HepG2 (cell line): ENCODE results near the gene KISS1. TPM values are rescaled to one million over a fixed set of nuclear protein-coding genes. Genes with fewer than 3 reads are reported as not detected.

Source experiments
- CREM ChIP-seq, 2 experiments: sonication (generic) in 1 of 2; formaldehyde crosslinking in 1 of 2; IDR thresholded peaks; 2 replicates each; pipeline versions ENCODE4 v1.4.0 to v1.6.1; 2016 to 2020; ENCODE audit warnings: antibody characterized with exemption in 1 of 2, mild to moderate bottlenecking in 1 of 2, missing genetic modification reagents in 1 of 2
- GATAD1 ChIP-seq: IDR thresholded peaks from 2 replicates; pipeline ENCODE4 v1.6.1; 2016; ENCODE audit warnings: missing genetic modification reagents, missing compliant biosample characterization
- HNF4G ChIP-seq, 2 experiments: sonication (generic) in 1 of 2; formaldehyde crosslinking in 1 of 2; IDR thresholded peaks; 2 replicates each; pipeline versions ENCODE4 v1.4.0 to v1.6.1; 2011 to 2020; ENCODE audit warnings: borderline replicate concordance in 2 of 2, low read depth in 2 of 2, mild to moderate bottlenecking in 2 of 2, low read length in 1 of 2, missing genetic modification reagents in 1 of 2, moderate library complexity in 1 of 2
- ISL2 ChIP-seq: sonication (generic); formaldehyde crosslinking; IDR thresholded peaks from 2 replicates; pipeline ENCODE4 v1.5.0; 2020; ENCODE audit warnings: missing genetic modification reagents
- NCOR1 ChIP-seq: fragments of 200-600 bp; sonication (generic); IDR thresholded peaks from 2 replicates; pipeline ENCODE4 v1.7.0; 2017; ENCODE audit warnings: antibody characterized with exemption, low read length, borderline replicate concordance
- PLRG1 ChIP-seq: fragments of 450-650 bp; conservative IDR thresholded peaks from 2 replicates; pipeline ENCODE4 v1.6.1; 2016
- RARG ChIP-seq: sonication (generic); formaldehyde crosslinking; IDR thresholded peaks from 2 replicates; pipeline ENCODE4 v1.4.0; 2020; ENCODE audit warnings: low read depth, mild to moderate bottlenecking, missing genetic modification reagents
- RFX3 ChIP-seq: IDR thresholded peaks from 2 replicates; pipeline ENCODE4 v1.6.1; 2016; ENCODE audit warnings: missing biosample characterization, missing genetic modification reagents
- ZNF143 ChIP-seq: sonication (generic); formaldehyde crosslinking; IDR thresholded peaks from 2 replicates; pipeline ENCODE4 v1.4.0; 2020; ENCODE audit warnings: missing genetic modification reagents
- ZNF768 ChIP-seq: sonication (generic); formaldehyde crosslinking; IDR thresholded peaks from 2 replicates; pipeline ENCODE4 v1.4.0; 2020; ENCODE audit warnings: missing genetic modification reagents
- polyA plus RNA-seq, 8 experiments: library from polyadenylated mRNA; depleted of rRNA in 3 of 8; stranded (reverse) in 7 of 8; unstranded in 1 of 8; fragments of >200 nt; fragmentation: Illumina TruSeq in 4 of 8; extraction: Trizol in 4 of 8; gene quantifications; 2 replicates each; pipeline versions ENCODE4 v1.2.1 to v1.2.3, GENCODE V29; 2011 to 2016; ENCODE audit warnings: low read depth in 4 of 8, missing spikeins in 1 of 8, mixed read lengths in 1 of 8; ENCODE audit not compliant: insufficient read depth in 1 of 8
- total RNA-seq, 5 experiments: library from RNA; depleted of rRNA; stranded (reverse); fragments of >200 nt; fragmentation: Illumina TruSeq; extraction: Trizol; gene quantifications; 2 replicates each; pipeline ENCODE4 v1.2.3, GENCODE V29; 2016; ENCODE audit warnings: low read depth in 1 of 5
- TF ChIP-seq, protein P1 (sequence below): sonication (generic); formaldehyde crosslinking; IDR thresholded peaks from 2 replicates; pipeline ENCODE4 v1.4.0; 2020; ENCODE audit warnings: missing genetic modification reagents
- TF ChIP-seq, protein P2 (sequence below): sonication (generic); formaldehyde crosslinking; IDR thresholded peaks from 2 replicates; pipeline ENCODE4 v1.4.0; 2020; ENCODE audit warnings: missing genetic modification reagents, low read depth, mild to moderate bottlenecking, borderline replicate concordance
- TF ChIP-seq, protein P3 (sequence below): sonication (generic); formaldehyde crosslinking; IDR thresholded peaks from 2 replicates; pipeline ENCODE4 v1.4.0; 2020; ENCODE audit warnings: missing genetic modification reagents
- TF ChIP-seq, protein P4 (sequence below): sonication (generic); formaldehyde crosslinking; IDR thresholded peaks from 2 replicates; pipeline ENCODE4 v1.4.0; 2020; ENCODE audit warnings: missing genetic modification reagents, borderline replicate concordance
- TF ChIP-seq, protein P5 (sequence below): sonication (generic); formaldehyde crosslinking; conservative IDR thresholded peaks from 2 replicates; pipeline ENCODE4 v1.4.0; 2020; ENCODE audit warnings: mild to moderate bottlenecking, missing genetic modification reagents, moderate library complexity

The KISS1 gene
- total and polyA plus RNA-seq, 2 of the 13 experiments (the other 11 are each of a cell fraction or from before 2014, with no cell fraction given): 0.24 to 0.80 TPM

DNA sequence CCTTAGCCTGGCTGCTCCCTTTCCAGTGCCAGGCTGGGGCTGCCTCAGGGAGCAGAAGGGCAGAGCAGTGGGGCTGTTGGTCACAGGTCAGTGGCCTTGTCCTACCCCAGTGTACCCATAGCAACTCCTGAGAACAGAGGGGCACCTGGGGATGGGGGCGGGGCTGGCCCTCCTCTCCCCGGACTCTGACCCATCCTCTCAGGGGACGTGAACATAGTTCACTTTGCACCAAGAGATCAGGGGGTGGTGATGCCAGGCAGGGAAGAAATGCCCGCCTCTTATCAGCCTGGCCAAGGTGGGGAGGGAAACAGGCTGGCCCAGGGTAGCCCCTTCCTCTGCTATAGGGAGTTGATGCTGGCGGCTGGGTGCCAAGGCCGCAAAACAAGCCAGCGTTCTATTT lies 49.3 kb downstream of the KISS1 start (continued):
- TF ChIP-seq, protein P1, sequence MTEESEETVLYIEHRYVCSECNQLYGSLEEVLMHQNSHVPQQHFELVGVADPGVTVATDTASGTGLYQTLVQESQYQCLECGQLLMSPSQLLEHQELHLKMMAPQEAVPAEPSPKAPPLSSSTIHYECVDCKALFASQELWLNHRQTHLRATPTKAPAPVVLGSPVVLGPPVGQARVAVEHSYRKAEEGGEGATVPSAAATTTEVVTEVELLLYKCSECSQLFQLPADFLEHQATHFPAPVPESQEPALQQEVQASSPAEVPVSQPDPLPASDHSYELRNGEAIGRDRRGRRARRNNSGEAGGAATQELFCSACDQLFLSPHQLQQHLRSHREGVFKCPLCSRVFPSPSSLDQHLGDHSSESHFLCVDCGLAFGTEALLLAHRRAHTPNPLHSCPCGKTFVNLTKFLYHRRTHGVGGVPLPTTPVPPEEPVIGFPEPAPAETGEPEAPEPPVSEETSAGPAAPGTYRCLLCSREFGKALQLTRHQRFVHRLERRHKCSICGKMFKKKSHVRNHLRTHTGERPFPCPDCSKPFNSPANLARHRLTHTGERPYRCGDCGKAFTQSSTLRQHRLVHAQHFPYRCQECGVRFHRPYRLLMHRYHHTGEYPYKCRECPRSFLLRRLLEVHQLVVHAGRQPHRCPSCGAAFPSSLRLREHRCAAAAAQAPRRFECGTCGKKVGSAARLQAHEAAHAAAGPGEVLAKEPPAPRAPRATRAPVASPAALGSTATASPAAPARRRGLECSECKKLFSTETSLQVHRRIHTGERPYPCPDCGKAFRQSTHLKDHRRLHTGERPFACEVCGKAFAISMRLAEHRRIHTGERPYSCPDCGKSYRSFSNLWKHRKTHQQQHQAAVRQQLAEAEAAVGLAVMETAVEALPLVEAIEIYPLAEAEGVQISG (CRISPR knock-in tag): 0 out of 2 replicates have a peak, but pooled peaks have one; percentile 32
- TF ChIP-seq PLRG1: no peak
- TF ChIP-seq HNF4G (IDR thresholded peaks at IDR 0.05; ENCODE audit: borderline replicate concordance, low read depth, low read length): peak; percentile 86
- no peak for TF ChIP-seq HNF4G (CRISPR knock-in tag; IDR thresholded peaks at IDR 0.05; ENCODE audit: borderline replicate concordance, low read depth)
- TF ChIP-seq, protein P2, sequence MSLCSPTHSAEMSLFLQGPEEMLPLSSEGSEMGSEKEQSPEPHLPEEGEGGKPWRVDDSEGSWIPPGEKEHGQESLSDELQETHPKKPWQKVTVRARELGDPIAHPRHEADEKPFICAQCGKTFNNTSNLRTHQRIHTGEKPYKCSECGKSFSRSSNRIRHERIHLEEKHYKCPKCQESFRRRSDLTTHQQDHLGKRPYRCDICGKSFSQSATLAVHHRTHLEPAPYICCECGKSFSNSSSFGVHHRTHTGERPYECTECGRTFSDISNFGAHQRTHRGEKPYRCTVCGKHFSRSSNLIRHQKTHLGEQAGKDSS (CRISPR knock-in tag): no peak
- TF ChIP-seq, protein P3, sequence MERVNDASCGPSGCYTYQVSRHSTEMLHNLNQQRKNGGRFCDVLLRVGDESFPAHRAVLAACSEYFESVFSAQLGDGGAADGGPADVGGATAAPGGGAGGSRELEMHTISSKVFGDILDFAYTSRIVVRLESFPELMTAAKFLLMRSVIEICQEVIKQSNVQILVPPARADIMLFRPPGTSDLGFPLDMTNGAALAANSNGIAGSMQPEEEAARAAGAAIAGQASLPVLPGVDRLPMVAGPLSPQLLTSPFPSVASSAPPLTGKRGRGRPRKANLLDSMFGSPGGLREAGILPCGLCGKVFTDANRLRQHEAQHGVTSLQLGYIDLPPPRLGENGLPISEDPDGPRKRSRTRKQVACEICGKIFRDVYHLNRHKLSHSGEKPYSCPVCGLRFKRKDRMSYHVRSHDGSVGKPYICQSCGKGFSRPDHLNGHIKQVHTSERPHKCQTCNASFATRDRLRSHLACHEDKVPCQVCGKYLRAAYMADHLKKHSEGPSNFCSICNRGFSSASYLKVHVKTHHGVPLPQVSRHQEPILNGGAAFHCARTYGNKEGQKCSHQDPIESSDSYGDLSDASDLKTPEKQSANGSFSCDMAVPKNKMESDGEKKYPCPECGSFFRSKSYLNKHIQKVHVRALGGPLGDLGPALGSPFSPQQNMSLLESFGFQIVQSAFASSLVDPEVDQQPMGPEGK: peak; percentile 56
- 0 out of 2 replicates have a peak, but pooled peaks have one; percentile 14 for TF ChIP-seq ISL2
- TF ChIP-seq RFX3: peak; percentile 51; the same call in 1 of the 2 replicates
- TF ChIP-seq NCOR1: 0 out of 2 replicates have a peak, but pooled peaks have one; percentile 74
- TF ChIP-seq ZNF143 (CRISPR knock-in tag): no peak
- no peak for TF ChIP-seq GATAD1
- TF ChIP-seq CREM (IDR thresholded peaks at IDR 0.05): no peak; the same call in 1 of the 2 replicates
- no peak for TF ChIP-seq CREM (CRISPR knock-in tag; IDR thresholded peaks at IDR 0.05)
- TF ChIP-seq, protein P4, sequence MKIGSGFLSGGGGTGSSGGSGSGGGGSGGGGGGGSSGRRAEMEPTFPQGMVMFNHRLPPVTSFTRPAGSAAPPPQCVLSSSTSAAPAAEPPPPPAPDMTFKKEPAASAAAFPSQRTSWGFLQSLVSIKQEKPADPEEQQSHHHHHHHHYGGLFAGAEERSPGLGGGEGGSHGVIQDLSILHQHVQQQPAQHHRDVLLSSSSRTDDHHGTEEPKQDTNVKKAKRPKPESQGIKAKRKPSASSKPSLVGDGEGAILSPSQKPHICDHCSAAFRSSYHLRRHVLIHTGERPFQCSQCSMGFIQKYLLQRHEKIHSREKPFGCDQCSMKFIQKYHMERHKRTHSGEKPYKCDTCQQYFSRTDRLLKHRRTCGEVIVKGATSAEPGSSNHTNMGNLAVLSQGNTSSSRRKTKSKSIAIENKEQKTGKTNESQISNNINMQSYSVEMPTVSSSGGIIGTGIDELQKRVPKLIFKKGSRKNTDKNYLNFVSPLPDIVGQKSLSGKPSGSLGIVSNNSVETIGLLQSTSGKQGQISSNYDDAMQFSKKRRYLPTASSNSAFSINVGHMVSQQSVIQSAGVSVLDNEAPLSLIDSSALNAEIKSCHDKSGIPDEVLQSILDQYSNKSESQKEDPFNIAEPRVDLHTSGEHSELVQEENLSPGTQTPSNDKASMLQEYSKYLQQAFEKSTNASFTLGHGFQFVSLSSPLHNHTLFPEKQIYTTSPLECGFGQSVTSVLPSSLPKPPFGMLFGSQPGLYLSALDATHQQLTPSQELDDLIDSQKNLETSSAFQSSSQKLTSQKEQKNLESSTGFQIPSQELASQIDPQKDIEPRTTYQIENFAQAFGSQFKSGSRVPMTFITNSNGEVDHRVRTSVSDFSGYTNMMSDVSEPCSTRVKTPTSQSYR: peak; percentile 35; the same call in 1 of the 2 replicates
- TF ChIP-seq RARG (CRISPR knock-in tag): no peak
- TF ChIP-seq, protein P5, sequence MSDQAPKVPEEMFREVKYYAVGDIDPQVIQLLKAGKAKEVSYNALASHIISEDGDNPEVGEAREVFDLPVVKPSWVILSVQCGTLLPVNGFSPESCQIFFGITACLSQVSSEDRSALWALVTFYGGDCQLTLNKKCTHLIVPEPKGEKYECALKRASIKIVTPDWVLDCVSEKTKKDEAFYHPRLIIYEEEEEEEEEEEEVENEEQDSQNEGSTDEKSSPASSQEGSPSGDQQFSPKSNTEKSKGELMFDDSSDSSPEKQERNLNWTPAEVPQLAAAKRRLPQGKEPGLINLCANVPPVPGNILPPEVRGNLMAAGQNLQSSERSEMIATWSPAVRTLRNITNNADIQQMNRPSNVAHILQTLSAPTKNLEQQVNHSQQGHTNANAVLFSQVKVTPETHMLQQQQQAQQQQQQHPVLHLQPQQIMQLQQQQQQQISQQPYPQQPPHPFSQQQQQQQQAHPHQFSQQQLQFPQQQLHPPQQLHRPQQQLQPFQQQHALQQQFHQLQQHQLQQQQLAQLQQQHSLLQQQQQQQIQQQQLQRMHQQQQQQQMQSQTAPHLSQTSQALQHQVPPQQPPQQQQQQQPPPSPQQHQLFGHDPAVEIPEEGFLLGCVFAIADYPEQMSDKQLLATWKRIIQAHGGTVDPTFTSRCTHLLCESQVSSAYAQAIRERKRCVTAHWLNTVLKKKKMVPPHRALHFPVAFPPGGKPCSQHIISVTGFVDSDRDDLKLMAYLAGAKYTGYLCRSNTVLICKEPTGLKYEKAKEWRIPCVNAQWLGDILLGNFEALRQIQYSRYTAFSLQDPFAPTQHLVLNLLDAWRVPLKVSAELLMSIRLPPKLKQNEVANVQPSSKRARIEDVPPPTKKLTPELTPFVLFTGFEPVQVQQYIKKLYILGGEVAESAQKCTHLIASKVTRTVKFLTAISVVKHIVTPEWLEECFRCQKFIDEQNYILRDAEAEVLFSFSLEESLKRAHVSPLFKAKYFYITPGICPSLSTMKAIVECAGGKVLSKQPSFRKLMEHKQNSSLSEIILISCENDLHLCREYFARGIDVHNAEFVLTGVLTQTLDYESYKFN (CRISPR knock-in tag): peak; percentile 74
- TF ChIP-seq ZNF768: no peak
